Thyroid gland (tissue), 4 donors: Measurements from ENCODE around the gene EFNA5.

Source experiments
- POLR2A ChIP-seq, 2 donors: fragments of 450-650 bp; IDR thresholded peaks; one replicate each; pipeline ENCODE4 v1.6.1; 2017; ENCODE audit warnings: antibody characterized with exemption in 2 of 2, mild to moderate bottlenecking in 2 of 2, moderate library complexity in 1 of 2
- TF ChIP-seq, protein P1 (sequence below), 6 experiments: fragments of 200-600 bp in 3 of 6; fragments of 450-650 bp in 3 of 6; sonication (generic) in 3 of 6; IDR thresholded peaks; one replicate each; pipeline ENCODE4 v1.5.1; 2016 to 2019; ENCODE audit warnings: antibody characterized with exemption in 6 of 6, mild to moderate bottlenecking in 2 of 6, inconsistent platforms in 1 of 6, moderate library complexity in 1 of 6

DNA sequence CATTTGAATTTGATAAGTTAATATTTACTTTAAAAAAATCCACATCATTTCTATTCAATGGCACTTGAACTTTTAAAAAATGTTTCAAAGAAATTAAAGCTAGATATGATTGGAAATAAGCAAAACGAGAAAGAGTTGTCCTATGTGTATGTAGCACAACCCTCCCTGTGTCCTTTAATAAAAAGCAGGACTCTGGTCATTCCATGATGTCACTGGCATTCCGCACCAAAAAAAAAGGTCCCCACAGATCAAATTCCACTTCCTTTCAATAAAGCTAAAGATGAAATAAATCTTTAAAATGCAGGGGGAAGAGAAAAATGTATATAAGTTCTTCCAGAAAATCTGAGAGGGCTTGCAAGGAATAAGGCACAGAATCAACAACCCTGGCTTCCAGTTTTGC, 103.8 kb downstream of the EFNA5 start:
- TF ChIP-seq, protein P1, sequence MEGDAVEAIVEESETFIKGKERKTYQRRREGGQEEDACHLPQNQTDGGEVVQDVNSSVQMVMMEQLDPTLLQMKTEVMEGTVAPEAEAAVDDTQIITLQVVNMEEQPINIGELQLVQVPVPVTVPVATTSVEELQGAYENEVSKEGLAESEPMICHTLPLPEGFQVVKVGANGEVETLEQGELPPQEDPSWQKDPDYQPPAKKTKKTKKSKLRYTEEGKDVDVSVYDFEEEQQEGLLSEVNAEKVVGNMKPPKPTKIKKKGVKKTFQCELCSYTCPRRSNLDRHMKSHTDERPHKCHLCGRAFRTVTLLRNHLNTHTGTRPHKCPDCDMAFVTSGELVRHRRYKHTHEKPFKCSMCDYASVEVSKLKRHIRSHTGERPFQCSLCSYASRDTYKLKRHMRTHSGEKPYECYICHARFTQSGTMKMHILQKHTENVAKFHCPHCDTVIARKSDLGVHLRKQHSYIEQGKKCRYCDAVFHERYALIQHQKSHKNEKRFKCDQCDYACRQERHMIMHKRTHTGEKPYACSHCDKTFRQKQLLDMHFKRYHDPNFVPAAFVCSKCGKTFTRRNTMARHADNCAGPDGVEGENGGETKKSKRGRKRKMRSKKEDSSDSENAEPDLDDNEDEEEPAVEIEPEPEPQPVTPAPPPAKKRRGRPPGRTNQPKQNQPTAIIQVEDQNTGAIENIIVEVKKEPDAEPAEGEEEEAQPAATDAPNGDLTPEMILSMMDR (IDR thresholded peaks at IDR 0.05): no peak
- TF ChIP-seq POLR2A (IDR thresholded peaks at IDR 0.05): no peak
